Measurements from ENCODE around the gene TWIST2. TPM values are rescaled to one million over a fixed set of nuclear protein-coding genes. Genes with fewer than 3 reads are reported as not detected.
A peak's percentile ranks its signal among the peaks of the same experiment; 100 is the strongest.

Gene TWIST2
- polyA plus RNA-seq, 1 experiment = 127 TPM

DNA sequence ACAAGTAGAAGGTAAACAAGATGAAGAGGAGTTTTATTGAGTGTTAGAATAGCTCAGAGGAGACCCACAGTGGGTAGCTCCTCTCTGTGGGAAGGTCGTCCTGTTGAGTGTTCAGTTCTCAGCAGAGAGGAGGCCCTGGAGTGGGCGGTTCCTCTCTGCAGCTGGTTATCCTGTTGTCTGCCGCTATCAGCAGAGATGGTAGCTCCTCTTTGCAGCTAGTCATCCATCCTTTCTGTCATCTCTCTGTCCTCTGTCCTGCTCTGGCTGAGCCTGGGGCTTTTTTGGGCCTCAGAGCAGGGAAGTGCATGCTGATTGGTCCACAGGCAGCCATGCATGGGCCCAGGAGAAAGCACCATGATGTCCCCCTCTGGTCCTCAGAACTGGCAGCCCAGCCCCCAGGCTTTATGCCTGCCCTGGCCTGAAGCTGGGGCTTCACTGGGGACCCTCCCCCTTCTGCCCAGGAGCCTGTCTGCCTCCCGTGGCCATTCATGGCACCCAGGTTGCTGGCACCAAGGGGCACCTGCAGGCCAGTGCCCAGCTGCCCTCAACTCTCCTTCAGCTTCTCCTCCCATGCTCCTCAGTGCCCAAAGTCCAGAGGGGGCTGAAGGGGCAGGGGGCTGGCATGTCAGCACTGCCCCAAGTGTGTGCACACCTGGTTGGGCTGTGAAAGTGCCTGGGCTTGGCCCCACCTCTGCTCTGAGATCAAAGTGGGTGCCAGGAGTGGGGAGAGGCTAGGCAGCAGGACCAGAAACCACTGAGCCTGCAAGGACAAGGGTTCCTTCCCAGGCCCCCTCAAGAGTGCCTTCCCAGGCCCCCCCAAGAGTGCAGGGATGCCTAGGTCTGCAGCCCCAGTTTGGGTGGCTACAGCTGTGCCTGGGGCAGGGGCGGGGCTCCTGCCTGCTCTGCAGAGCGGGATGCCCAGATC lies 98.7 kb downstream of the TWIST2 start:
- ChIA-PET POLR2A (no interaction called here), CTCF (interaction anchor here (1.2 to 2.9 kb wide), 11 partner anchors 9 to 161 kb away, joined by 3 to 16 read pairs (median 5); no protein-coding TSS in a partner anchor)
- TF ChIP-seq, protein P1, sequence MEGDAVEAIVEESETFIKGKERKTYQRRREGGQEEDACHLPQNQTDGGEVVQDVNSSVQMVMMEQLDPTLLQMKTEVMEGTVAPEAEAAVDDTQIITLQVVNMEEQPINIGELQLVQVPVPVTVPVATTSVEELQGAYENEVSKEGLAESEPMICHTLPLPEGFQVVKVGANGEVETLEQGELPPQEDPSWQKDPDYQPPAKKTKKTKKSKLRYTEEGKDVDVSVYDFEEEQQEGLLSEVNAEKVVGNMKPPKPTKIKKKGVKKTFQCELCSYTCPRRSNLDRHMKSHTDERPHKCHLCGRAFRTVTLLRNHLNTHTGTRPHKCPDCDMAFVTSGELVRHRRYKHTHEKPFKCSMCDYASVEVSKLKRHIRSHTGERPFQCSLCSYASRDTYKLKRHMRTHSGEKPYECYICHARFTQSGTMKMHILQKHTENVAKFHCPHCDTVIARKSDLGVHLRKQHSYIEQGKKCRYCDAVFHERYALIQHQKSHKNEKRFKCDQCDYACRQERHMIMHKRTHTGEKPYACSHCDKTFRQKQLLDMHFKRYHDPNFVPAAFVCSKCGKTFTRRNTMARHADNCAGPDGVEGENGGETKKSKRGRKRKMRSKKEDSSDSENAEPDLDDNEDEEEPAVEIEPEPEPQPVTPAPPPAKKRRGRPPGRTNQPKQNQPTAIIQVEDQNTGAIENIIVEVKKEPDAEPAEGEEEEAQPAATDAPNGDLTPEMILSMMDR (IDR thresholded peaks at IDR 0.05; ENCODE audit: insufficient read depth, low read depth, low read length) = no peak
- no peak overlapping the region for H3K4me3 ChIP-seq (ENCODE audit: low read depth, low read length)
- no peak for DNase-seq (ENCODE audit: low read depth)
- no peaks in the 10 kb centered on the region for H3K27me3 ChIP-seq (ENCODE audit: control insufficient read depth, insufficient read depth, low read length)
- H3K36me3 ChIP-seq (ENCODE audit: control insufficient read depth, insufficient read depth, low read length) = no peaks in the 10 kb centered on the region

DNA sequence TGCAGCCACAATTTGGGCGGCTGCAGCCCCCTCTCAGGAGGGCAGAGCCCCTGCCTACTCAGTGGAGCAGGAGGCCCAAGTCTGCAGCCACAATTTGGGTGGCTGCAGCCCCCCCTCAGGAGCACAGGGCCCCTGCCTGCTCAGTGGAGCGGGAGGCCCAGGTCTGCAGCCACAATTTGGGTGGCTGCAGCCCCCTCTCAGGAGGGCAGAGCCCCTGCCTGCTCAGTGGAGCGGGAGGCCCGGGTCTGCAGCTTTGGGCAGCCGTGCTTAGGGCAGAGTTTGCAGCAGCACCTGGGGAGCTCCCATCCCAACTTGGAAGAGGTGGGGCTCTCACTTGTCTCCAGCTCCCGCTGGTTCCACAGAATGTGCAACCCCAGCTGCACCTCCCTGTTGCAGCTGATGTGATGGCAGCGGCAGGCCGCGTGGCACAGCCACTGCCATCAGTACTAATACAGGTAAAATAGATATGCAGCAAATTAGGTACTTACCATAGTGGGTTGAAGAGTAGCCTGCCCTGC lies 99.4 kb downstream of the TWIST2 start:
- Histone ChIP-seq H3K36me3 (ENCODE audit: control insufficient read depth, insufficient read depth, low read length) (no peaks in the 10 kb centered on the region), H3K4me3 (ENCODE audit: low read depth, low read length) (no peak overlapping the region), H3K27me3 (ENCODE audit: control insufficient read depth, insufficient read depth, low read length) (no peaks in the 10 kb centered on the region)
- TF ChIP-seq, protein P1 (IDR thresholded peaks at IDR 0.05; ENCODE audit: insufficient read depth, low read depth, low read length) = no peak
- ChIA-PET CTCF (interaction anchor here (0.5 to 1.8 kb wide), 5 partner anchors 9 to 590 kb away, joined by 3 to 6 read pairs (median 3); no protein-coding TSS in a partner anchor), POLR2A (no interaction called here)
- DNase-seq (ENCODE audit: low read depth) = no peak

DNA sequence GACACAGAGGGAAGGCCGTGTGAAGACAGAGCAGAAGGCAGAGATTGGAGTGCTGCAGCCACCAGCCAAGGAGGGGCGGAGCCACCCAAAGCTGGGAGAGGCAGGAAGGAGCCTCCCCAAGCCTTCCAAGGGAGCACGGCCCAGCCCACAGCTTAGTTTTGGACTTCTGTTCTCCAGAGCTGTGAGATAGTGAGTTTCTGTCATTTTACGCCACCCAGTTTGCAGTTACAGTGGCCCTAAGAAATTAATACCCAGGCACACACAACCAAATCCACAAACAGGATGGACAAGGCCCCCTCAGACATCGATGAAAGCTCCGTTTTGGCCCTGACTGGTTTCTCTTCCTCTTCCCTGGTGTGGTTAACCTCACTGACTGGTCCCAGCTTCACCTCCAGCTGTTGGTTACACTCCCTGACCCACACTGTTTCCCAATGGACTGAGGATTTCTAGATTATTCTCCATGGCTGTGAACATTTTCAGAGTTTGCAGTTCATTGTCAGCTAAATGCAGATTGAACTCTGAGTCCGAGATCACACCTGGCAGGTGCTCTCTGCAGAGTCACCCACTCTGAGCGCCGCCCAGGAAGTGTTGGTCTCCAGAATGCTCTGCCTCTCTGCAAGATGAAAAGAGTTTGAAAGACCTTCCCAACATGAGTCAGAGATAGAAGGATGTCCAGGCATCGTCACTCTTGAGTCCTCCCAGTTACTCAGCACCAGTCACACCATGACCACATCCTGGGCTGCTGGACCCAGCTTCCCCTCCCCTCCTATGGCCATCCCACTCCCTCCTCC lies 100.2 kb downstream of the TWIST2 start:
- ChIA-PET POLR2A (no interaction called here), CTCF (interaction anchor here (0.5 to 1.8 kb wide), 9 partner anchors 9 to 591 kb away, joined by 3 to 6 read pairs (median 3); partner anchors contain the start of gene TWIST2)
- Histone ChIP-seq H3K27me3 (ENCODE audit: control insufficient read depth, insufficient read depth, low read length) (no peaks in the 10 kb centered on the region), H3K4me3 (ENCODE audit: low read depth, low read length) (no peak overlapping the region), H3K36me3 (ENCODE audit: control insufficient read depth, insufficient read depth, low read length) (no peaks in the 10 kb centered on the region)
- peak; percentile 72 for DNase-seq (ENCODE audit: low read depth)
- TF ChIP-seq, protein P1 (IDR thresholded peaks at IDR 0.05; ENCODE audit: insufficient read depth, low read depth, low read length) = no peak

DNA sequence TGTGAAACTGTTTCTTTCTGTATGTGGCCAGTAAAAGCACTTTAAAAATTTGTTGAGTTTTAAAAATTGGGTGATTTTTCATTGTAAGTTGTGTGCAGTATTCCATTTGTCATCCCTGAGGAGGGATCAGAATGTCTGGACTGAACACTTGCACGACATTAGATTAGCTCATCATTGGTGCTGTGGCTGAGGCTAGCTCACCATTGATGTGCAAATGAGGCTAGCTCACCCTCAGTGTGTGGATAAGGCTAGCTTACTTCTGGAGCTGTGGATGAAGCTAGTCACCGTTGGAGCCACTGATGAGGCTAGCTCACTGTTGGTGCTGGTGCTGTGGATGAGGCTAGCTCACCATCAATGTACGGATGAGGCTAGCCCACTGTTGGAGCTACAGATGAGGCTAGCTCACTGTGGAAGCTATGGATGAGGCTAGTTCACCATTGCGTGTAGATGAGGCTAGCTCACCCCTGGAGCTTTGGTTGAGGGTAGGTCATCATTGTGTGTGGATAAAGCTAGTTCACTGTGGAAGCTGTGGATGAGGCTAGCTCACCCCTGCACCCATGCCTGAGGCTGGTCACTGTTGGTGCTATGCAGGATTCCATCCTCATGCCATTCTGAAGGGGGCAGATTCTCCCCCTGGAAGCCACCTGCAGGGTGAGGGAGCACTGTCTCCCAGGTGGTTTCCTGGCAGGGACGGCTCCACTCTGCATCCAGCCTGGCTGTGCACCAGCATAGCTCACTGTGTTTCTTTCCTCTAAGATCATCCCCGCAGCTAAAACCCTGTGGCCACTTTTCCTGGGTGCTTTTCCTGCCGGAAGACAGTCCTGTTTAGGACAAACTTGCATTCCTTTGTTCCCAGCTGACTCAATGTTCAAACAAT lies 101.1 kb downstream of the TWIST2 start:
- TF ChIP-seq, protein P1 (IDR thresholded peaks at IDR 0.05; ENCODE audit: insufficient read depth, low read depth, low read length) = no peak
- no peaks in the 10 kb centered on the region for H3K36me3 ChIP-seq (ENCODE audit: control insufficient read depth, insufficient read depth, low read length)
- CTCF ChIA-PET = interaction anchor here (0.8 to 1.9 kb wide), 5 partner anchors 10 to 592 kb away, joined by 3 to 6 read pairs (median 4); no protein-coding TSS in a partner anchor
- H3K27me3 ChIP-seq (ENCODE audit: control insufficient read depth, insufficient read depth, low read length) = no peaks in the 10 kb centered on the region
- no peak for DNase-seq (ENCODE audit: low read depth)
- POLR2A ChIA-PET = no interaction called here
- H3K4me3 ChIP-seq (ENCODE audit: low read depth, low read length) = no peak overlapping the region
